GM13977 (cell line): ENCODE measurements around the gene PLXNA2.

Source experiments
- DNase-seq: peaks from one replicate; pipeline ENCODE4 v3.0.0; 2012; ENCODE audit warnings: low spot score
- CTCF ChIP-seq: IDR thresholded peaks from 2 replicates; pipeline ENCODE4 v1.5.1; 2012; ENCODE audit warnings: mild to moderate bottlenecking, control low read depth; ENCODE audit not compliant: insufficient read depth; ENCODE audit errors: extremely low read depth, missing control alignments
- in situ Hi-C: fragments of 300-500 bp; cut with MboI; formaldehyde crosslinking; loops from one replicate; pipeline ENCODE4 v1.12.0; 2022; ENCODE audit warnings: low sequenced_read_pairs, low pct_unique_long_range_greater_than_20kb, mixed read lengths, inconsistent platforms; ENCODE audit not compliant: unreplicated experiment

The PLXNA2 gene

GRCh38 chr1:208129060-208129459, 115.1 kb downstream of the PLXNA2 start:
- no peak for DNase-seq
- no peak for TF ChIP-seq CTCF
- in situ Hi-C loops: loop anchor here (25.0 kb wide), 1 partner anchor 108 kb away; the partner anchor contains the start of gene PLXNA2

GRCh38 chr1:208127792-208128529, 116.2 kb downstream of the PLXNA2 start:
- no peak for TF ChIP-seq CTCF
- in situ Hi-C loops: loop anchor here (25.0 kb wide), 1 partner anchor 109 kb away; the partner anchor contains the start of gene PLXNA2
- no peak for DNase-seq

- no peak for DNase-seq
- in situ Hi-C loops: loop anchor here (25.0 kb wide), 1 partner anchor 110 kb away; the partner anchor contains the start of gene PLXNA2
- no peak for TF ChIP-seq CTCF
These were observed 116.9 kb downstream of the PLXNA2 start for GRCh38 chr1:208127284-208127683.

- no peak for DNase-seq
- in situ Hi-C loops: loop anchor here (25.0 kb wide), 1 partner anchor 111 kb away; the partner anchor contains the start of gene PLXNA2
- TF ChIP-seq CTCF: no peak
These were observed 118.1 kb downstream of the PLXNA2 start for GRCh38 chr1:208126108-208126507.

- in situ Hi-C loops: no loop called here
- no peak for TF ChIP-seq CTCF
- DNase-seq: no peak
These were observed 121.4 kb downstream of the PLXNA2 start for GRCh38 chr1:208122612-208123358.

GRCh38 chr1:208121813-208122364, 122.3 kb downstream of the PLXNA2 start:
- no peak for DNase-seq
- in situ Hi-C loops: no loop called here
- TF ChIP-seq CTCF: no peak
